Smooth muscle cell of the coronary artery (primary cell): ENCODE measurements around the gene RARRES2. TPM values are rescaled to one million over a fixed set of nuclear protein-coding genes. Genes with fewer than 3 reads are reported as not detected.

ENCODE experiments used
- total RNA-seq: library from RNA; depleted of rRNA; stranded (reverse); fragments of >200 nt; gene quantifications from 2 replicates; pipeline ENCODE4 v1.2.3, GENCODE V29; 2014; ENCODE audit warnings: low replicate concordance

Gene RARRES2
- total RNA-seq: 1.2 and 15.2 TPM in 2 replicates

DNA sequence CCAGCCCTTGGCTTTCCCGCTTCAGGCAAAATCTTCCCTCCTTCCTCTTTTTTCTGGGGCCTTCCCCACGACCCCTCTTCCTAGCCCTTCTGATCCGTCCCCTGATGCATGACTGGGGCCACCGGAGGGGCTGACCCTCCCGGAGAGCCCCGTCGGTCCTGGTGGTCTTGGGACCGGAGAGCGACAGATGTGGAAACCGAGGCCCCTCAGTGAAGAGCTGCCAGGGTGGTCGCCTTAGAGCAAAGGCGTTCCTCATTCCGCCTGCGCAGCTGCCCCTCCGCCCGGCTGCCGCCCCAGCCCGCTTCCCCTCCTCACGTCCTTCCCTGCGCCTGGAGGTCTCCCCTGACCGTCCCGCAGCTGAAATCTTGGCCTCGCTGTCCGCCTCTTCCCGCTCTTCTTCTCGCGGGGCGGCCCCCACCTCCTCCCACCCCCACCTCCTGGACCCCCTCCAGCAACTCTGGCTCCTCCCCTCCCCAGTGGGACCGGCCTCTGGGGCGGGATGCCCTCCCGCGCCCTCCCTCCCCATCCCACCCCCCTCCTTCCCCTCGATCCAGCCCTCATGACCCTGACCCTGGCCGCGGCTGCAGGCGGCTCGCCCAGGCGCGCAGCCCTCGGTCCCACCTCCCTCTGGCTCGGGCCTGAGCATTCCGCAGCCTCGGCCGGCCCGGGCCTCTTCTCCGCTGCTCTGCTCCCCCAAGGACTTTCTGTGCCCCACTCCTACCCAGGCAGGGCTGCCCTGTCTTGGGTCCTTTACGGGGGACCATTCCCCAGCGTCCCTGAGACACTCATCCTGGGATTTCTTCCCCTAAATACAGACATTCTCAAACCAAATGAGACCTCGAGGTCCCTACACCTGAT, at the start of gene RARRES2:
Gene RARRES2 (minus strand): TSS at position 367 of the 858 bp plus-strand sequence. CDS start 1,020 bp downstream, outside the sequence.

DNA sequence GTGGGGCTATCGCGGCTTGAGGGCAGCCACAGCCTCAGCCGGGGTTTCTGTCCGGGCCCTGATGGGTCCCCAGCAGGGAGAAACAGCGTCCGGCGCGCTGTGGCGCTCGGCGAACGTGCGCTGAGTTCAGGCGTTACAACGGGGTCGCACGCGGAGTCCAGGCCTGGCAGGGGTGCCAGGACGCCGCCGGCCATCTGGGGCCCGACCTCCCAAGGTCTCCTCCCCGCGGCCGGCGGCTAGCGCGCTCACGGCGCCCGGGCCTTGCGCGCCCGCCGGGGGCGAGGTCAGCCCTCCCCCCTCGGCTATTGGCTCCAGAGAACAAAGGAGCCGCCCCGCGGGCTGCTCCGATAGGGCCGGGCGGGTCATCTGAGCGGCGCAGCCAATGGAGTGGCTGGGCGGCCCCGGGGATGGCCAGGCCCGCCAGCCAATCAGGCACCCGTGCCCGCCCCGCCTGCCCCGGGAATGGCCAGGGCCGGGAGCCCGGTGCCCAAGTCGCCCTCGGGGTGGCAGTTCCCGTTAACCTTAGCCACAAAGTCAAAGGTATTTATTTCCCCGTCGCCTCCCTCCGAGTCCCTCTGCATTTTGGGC, 37.5 kb upstream of the RARRES2 start, which contains the start of gene ZNF775:
Gene ZNF775 (plus strand): TSS at position 478 of the 588 bp plus-strand sequence. CDS start 9,141 bp downstream, outside the sequence.

DNA sequence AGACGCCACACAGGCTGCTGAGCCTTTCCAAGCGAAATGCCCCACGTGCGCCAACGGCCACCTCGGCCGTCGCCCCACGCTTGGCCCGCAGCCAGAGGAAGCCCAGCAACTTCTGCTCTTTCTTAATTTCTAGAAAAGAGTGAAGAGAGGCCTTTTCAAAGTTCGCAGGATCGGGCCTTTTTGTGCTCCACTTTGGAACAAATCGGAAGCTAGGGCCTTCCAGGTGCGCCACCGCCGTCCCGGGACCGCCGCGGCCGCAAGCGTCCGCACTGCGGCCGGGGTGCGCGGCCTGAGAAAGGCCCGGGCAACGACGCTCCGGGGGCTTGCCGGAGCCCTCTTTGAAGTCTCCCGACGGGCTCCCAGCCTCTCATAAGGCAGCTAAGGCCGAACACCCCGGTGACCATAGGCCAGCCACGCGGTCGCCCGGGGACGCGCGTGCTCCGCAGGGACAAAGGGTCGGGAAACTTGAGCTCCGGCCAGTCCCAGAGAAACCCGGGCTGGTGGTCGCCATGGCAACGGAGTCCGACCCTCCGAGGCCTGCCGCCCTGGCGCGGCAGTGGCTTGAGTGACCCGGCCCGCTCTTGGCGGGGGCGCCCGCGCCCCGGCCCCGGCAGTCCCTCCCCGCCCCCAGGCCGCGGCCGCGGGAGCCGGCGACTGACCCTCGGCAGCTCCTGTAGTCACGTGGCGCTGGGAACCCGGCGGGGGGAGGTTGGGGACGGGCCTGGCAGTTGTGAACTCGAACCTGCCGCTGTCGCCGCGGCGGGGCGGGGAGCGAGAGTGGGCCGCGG, 26.9 kb upstream of the RARRES2 start, which contains the start of gene REPIN1:
Gene REPIN1 (plus strand): TSS at position 727 of the 788 bp plus-strand sequence. CDS start 890 bp downstream, outside the sequence.

DNA sequence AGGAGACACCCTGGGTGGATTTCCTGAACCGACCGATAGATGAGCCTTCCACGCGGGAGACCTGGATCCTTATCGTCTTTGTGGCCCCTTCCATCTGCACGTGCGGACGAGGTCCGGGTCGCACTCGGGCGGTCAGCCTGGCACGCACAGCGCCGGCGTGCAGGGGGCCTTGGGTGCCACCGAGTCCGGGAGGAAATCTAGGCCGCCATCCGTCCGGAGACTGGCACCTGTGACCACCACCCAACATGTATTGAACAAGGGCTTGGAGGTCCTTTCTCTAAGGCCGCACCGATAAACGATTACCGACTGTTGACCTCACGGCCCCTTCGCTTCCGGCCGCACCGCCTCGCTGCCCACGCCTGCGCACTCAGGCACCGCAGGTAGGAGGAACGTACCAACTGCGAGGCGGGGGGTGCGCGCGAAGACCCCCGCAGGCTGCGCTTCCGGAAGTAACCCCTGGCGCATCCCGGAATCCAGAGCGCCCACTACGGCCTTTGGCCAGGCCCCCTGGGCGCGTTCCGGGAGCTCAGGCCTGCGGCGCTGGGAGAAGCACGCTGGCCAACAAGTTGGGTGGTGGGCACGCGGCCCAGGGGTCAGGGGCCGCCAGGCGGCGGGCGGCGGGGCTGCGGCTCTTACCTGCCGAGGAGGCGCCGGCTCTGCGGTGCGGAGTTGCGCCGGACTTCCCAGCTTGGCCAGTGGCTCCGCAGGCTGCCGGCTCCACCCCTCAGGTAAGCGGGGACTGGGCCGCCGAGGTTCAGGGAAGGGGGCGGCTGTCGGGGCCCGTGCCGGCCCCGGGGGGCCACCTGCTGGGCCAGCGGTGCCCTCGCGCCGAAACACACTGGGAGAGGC, 18.4 kb downstream of the RARRES2 start, which contains the start of the genes ACTR3C and LRRC61:
Gene ACTR3C (minus strand): TSS at position 713 of the 849 bp plus-strand sequence. CDS start 28,249 bp downstream, outside the sequence.
Gene LRRC61 (plus strand): TSS at position 523 of the 849 bp plus-strand sequence. CDS start 13,507 bp downstream, outside the sequence.

Other genes starting within 250 kb of the RARRES2 start
- 0.08 TPM in 1 of 2 replicates, not detected in the other for gene LRRC61, start 18.3 kb downstream of the RARRES2 start, total RNA-seq
- gene ACTR3C, start 18.1 kb downstream of the RARRES2 start, total RNA-seq: 0.12 and 0.15 TPM in 2 replicates
- gene REPIN1, start 27.2 kb upstream of the RARRES2 start, total RNA-seq: 10.4 and 37.5 TPM in 2 replicates
- gene ZNF775, start 37.7 kb upstream of the RARRES2 start, total RNA-seq: 5.3 and 8.2 TPM in 2 replicates
- under 0.01 and 0.12 TPM in 2 replicates for gene GIMAP8, start 109.0 kb upstream of the RARRES2 start, total RNA-seq
- gene GIMAP7, start 173.2 kb upstream of the RARRES2 start, total RNA-seq: 0.12 TPM in 1 of 2 replicates, not detected in the other
- gene GIMAP4, start 225.8 kb upstream of the RARRES2 start, total RNA-seq: 0.35 TPM in 1 of 2 replicates, not detected in the other